Peyer's patch (tissue), 4 donors: Measurements from ENCODE around the gene HPCAL1.

ENCODE experiments used
- CTCF ChIP-seq, 6 experiments: fragments of 450-650 bp in 4 of 6; fragments of 200-600 bp in 2 of 6; sonication (generic) in 1 of 6; IDR thresholded peaks; one replicate each; pipeline ENCODE4 v1.5.1; 2017 to 2019; ENCODE audit warnings: antibody characterized with exemption in 6 of 6, mild to moderate bottlenecking in 3 of 6, moderate library complexity in 1 of 6
- POLR2A ChIP-seq, 2 donors: fragments of 450-650 bp; IDR thresholded peaks; one replicate each; pipeline ENCODE4 v1.5.1; 2017; ENCODE audit warnings: antibody characterized with exemption in 2 of 2, mild to moderate bottlenecking in 2 of 2, moderate library complexity in 2 of 2

GRCh38 chr2:10345813-10346212 is 43.1 kb downstream of the HPCAL1 start:
- no peak for TF ChIP-seq POLR2A (IDR thresholded peaks at IDR 0.05)
- TF ChIP-seq CTCF (IDR thresholded peaks at IDR 0.05): no peak
